ENCODE measurements around the gene SNAPC3.
"Not testable (repeated sequence)": the region's sequence is repeated elsewhere in the genome, so short reads cannot be mapped to it uniquely, and the experiment has no call there.

The SNAPC3 gene

GRCh38 chr9:15422372-15423230 is at the start of gene SNAPC3:
SNAPC3 (plus strand) TSS chr9:15422876; CDS start chr9:15422880, 4 bp downstream.
- intact Hi-C loops (cut with micrococcal nuclease), result loop anchor here (1.0 to 5.0 kb wide), 4 partner anchors 89 to 130 kb away; partner anchors contain the start of genes CCDC171 and TTC39B
- Mint-ChIP-seq H3K27ac (peak within 1 kb of the TSS; percentile 91), H3K4me3 (peak within 1 kb of the TSS; percentile 94), H3K27me3 (no peaks in the 10 kb centered on the region), H3K9me3 (no peaks in the 10 kb centered on the region), H3K4me1 (ENCODE audit: low read depth) (peaks cover 30% of the 10 kb centered on the region), H3K36me3 (ENCODE audit: low read depth) (peaks cover 32% of the 10 kb centered on the region)

GRCh38 chr9:15373881-15374280 is 48.8 kb upstream of the SNAPC3 start:
- Mint-ChIP-seq H3K36me3 (ENCODE audit: low read depth) (no peaks in the 10 kb centered on the region), H3K27me3 (no peaks in the 10 kb centered on the region), H3K4me3 (no peak overlapping the region), H3K27ac (no peak overlapping the region), H3K9me3 (peaks cover 11% of the 10 kb centered on the region), H3K4me1 (ENCODE audit: low read depth) (peaks cover 13% of the 10 kb centered on the region)
- intact Hi-C loops (cut with micrococcal nuclease), result no loop called here

GRCh38 chr9:15374310-15374709 is 48.4 kb upstream of the SNAPC3 start:
- peaks cover 11% of the 10 kb centered on the region for H3K9me3 Mint-ChIP-seq
- H3K27ac Mint-ChIP-seq, result no peak overlapping the region

DNA sequence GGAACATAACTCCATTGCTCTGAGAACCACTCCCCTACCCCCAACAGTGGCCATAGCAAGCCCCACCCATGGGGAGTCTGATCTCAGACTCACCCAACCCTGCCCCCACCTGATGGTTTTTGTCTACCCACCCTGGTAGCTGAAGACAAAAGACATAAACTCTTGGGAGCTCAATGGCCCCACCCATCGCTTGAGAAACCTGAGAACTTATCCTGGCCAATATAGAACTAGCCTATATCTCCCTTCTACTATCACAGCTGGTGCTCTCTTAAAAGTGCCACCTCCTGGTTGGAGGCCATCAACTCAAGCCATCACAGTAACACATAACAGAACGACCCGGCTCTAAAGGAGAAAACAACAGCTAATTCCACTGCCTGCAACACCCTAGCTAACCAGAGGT is 47.9 kb upstream of the SNAPC3 start:
- Mint-ChIP-seq H3K4me3 (no peak overlapping the region), H3K27ac (no peak overlapping the region), H3K4me1 (ENCODE audit: low read depth) (peaks cover 13% of the 10 kb centered on the region), H3K27me3 (no peaks in the 10 kb centered on the region), H3K9me3 (peaks cover 11% of the 10 kb centered on the region), H3K36me3 (ENCODE audit: low read depth) (no peaks in the 10 kb centered on the region)
- intact Hi-C loops (cut with micrococcal nuclease), result no loop called here

More at GRCh38 chr9:15374310-15374709, 48.4 kb upstream of the SNAPC3 start:
- intact Hi-C loops (cut with micrococcal nuclease), result no loop called here
- H3K36me3 Mint-ChIP-seq (ENCODE audit: low read depth), result no peaks in the 10 kb centered on the region
- no peaks in the 10 kb centered on the region for H3K27me3 Mint-ChIP-seq
- H3K4me1 Mint-ChIP-seq (ENCODE audit: low read depth), result peaks cover 13% of the 10 kb centered on the region
- no peak overlapping the region for H3K4me3 Mint-ChIP-seq

DNA sequence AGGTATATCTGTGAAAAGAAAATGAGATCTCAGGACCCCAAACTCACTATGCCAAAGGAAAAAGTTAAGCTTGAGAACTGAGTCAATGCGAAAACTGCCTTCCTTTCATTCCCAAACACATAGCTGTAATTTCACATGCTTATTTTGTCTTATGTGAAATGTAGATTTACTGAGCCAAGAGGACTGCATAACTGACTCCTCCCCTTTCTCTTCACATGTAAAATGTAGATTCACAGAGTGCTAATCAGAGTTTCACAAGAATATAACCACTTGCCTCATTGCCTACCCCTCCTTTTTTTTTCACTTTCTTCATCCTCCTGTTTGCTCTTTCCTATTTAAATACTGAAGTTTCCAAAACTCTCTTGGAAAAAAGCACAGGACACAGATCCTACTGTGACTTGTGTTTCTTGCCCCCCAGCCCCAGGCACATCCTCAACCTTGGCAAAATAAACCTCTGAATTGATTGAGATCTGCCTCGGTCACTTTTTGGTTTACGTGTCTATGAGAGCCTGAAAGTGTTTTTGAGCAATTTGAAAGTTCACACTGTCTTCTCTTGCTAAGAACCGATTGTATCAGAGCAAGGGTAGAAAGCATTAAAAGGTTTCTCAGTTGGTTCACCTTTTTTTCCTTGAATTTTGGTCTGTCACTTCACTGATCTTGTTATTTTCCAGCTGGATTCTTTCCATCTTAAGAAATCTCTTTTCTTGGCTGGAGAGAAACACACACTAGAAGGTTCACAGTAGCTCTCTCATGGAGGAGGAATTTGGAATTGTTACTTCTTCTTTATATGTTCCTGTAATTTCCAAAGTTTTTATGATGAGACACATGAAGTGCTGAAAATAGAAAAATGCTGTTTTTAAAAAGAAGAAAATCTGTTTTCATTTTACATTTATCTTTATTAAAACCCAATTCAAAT is 44.8 kb upstream of the SNAPC3 start:
- intact Hi-C loops (cut with micrococcal nuclease), result no loop called here
- Mint-ChIP-seq H3K4me3 (no peak overlapping the region), H3K36me3 (ENCODE audit: low read depth) (no peaks in the 10 kb centered on the region), H3K9me3 (peaks cover 11% of the 10 kb centered on the region), H3K27ac (no peak overlapping the region), H3K4me1 (ENCODE audit: low read depth) (peaks cover 6% of the 10 kb centered on the region), H3K27me3 (no peaks in the 10 kb centered on the region)

GRCh38 chr9:15379317-15379716 is 43.4 kb upstream of the SNAPC3 start:
- H3K27ac Mint-ChIP-seq; H3K36me3 Mint-ChIP-seq (ENCODE audit: low read depth); intact Hi-C loops (cut with micrococcal nuclease); H3K4me1 Mint-ChIP-seq (ENCODE audit: low read depth); H3K27me3 Mint-ChIP-seq; H3K4me3 Mint-ChIP-seq: not testable (repeated sequence)
- peaks cover 11% of the 10 kb centered on the region for H3K9me3 Mint-ChIP-seq

- H3K27me3 Mint-ChIP-seq; H3K27ac Mint-ChIP-seq; intact Hi-C loops (cut with micrococcal nuclease); H3K4me1 Mint-ChIP-seq (ENCODE audit: low read depth); H3K36me3 Mint-ChIP-seq (ENCODE audit: low read depth); H3K4me3 Mint-ChIP-seq: not testable (repeated sequence)
- peaks cover 11% of the 10 kb centered on the region for H3K9me3 Mint-ChIP-seq
Measured at GRCh38 chr9:15379888-15380287, 42.8 kb upstream of the SNAPC3 start.

- no peaks in the 10 kb centered on the region for H3K9me3 Mint-ChIP-seq
- H3K27me3 Mint-ChIP-seq, result no peaks in the 10 kb centered on the region
- intact Hi-C loops (cut with micrococcal nuclease), result no loop called here
- H3K36me3 Mint-ChIP-seq (ENCODE audit: low read depth), result no peaks in the 10 kb centered on the region
- no peak overlapping the region for H3K4me3 Mint-ChIP-seq
- no peak overlapping the region for H3K27ac Mint-ChIP-seq
- no peaks in the 10 kb centered on the region for H3K4me1 Mint-ChIP-seq (ENCODE audit: low read depth)
Measured at GRCh38 chr9:15381491-15381890, 41.2 kb upstream of the SNAPC3 start.

- Mint-ChIP-seq H3K4me1 (ENCODE audit: low read depth) (no peaks in the 10 kb centered on the region), H3K36me3 (ENCODE audit: low read depth) (no peaks in the 10 kb centered on the region), H3K27ac (no peak overlapping the region), H3K27me3 (no peaks in the 10 kb centered on the region), H3K4me3 (no peak overlapping the region), H3K9me3 (no peaks in the 10 kb centered on the region)
- intact Hi-C loops (cut with micrococcal nuclease), result no loop called here
Measured at GRCh38 chr9:15386465-15386864, 36.2 kb upstream of the SNAPC3 start.

DNA sequence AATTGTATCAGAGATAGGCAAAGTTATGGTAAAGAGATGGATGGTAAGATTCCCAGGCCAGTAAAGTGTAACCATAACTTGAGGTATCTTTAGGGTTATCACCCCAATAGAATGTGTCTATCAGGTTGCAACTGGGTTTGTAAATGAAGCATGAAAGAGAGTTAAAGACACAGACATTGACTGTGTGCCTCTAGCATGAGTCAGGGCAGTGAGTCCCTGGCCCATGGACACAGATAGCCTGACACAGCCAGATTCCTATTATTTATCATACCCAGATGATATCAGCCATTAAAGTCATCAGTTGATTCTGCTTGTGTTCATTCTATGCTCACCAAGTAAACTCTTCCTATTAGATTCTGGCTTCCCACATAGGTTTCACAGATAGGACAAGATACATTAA is 33.5 kb upstream of the SNAPC3 start:
- no peaks in the 10 kb centered on the region for H3K4me1 Mint-ChIP-seq (ENCODE audit: low read depth)
- no peaks in the 10 kb centered on the region for H3K36me3 Mint-ChIP-seq (ENCODE audit: low read depth)
- intact Hi-C loops (cut with micrococcal nuclease), result no loop called here
- H3K27me3 Mint-ChIP-seq, result no peaks in the 10 kb centered on the region
- H3K9me3 Mint-ChIP-seq, result no peaks in the 10 kb centered on the region
- no peak overlapping the region for H3K27ac Mint-ChIP-seq
- H3K4me3 Mint-ChIP-seq, result no peak overlapping the region

GRCh38 chr9:15389631-15390030 is 33.0 kb upstream of the SNAPC3 start:
- no peaks in the 10 kb centered on the region for H3K4me1 Mint-ChIP-seq (ENCODE audit: low read depth)
- H3K27ac Mint-ChIP-seq, result no peak overlapping the region
- H3K36me3 Mint-ChIP-seq (ENCODE audit: low read depth), result no peaks in the 10 kb centered on the region
- no peaks in the 10 kb centered on the region for H3K9me3 Mint-ChIP-seq
- H3K27me3 Mint-ChIP-seq, result no peaks in the 10 kb centered on the region
- H3K4me3 Mint-ChIP-seq, result no peak overlapping the region
- intact Hi-C loops (cut with micrococcal nuclease), result no loop called here

DNA sequence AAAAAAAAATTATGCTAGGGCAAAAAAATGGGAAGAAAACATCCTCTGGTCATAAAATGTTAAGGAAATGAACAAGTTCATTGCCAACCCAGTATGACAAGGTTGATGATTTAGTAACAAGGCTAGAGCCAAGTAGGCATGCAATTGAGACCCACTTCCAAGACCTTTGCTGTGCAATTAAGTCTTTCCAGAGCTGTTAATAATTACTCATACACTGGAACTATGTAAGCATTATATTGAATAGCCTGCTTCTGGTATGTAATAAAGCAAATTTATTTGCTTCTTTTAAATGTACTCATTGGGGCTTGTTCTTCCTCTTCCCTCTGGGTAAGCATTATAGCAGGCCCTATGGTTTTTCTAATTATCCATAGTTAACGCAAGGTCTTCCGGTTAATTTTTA is 32.5 kb upstream of the SNAPC3 start:
- no peaks in the 10 kb centered on the region for H3K4me1 Mint-ChIP-seq (ENCODE audit: low read depth)
- H3K4me3 Mint-ChIP-seq, result no peak overlapping the region
- intact Hi-C loops (cut with micrococcal nuclease), result no loop called here
- no peaks in the 10 kb centered on the region for H3K36me3 Mint-ChIP-seq (ENCODE audit: low read depth)
- no peak overlapping the region for H3K27ac Mint-ChIP-seq
- no peaks in the 10 kb centered on the region for H3K27me3 Mint-ChIP-seq
- no peaks in the 10 kb centered on the region for H3K9me3 Mint-ChIP-seq

DNA sequence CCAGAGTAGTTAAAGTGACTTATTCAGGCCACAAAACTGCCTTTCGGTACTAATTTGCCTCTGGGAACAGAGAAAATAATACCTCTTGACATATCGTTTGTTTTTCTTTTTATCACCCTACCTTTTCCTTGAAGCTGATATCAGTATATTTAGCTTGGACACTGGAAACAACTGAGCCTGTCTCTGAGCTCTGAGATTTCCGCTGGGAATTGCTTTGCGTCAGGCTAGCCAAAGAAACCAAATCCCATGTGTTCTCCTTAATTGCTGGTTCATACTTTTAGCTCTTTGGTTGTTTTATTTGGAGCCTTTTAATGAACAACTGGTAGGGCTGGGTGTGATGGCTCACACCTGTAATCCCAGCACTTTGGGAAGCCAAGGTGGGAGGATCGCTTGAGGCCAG is 30.3 kb upstream of the SNAPC3 start:
- Mint-ChIP-seq H3K36me3 (ENCODE audit: low read depth) (no peaks in the 10 kb centered on the region), H3K4me1 (ENCODE audit: low read depth) (no peaks in the 10 kb centered on the region), H3K4me3 (no peak overlapping the region), H3K27ac (no peak overlapping the region), H3K9me3 (no peaks in the 10 kb centered on the region), H3K27me3 (no peaks in the 10 kb centered on the region)
- intact Hi-C loops (cut with micrococcal nuclease), result no loop called here

DNA sequence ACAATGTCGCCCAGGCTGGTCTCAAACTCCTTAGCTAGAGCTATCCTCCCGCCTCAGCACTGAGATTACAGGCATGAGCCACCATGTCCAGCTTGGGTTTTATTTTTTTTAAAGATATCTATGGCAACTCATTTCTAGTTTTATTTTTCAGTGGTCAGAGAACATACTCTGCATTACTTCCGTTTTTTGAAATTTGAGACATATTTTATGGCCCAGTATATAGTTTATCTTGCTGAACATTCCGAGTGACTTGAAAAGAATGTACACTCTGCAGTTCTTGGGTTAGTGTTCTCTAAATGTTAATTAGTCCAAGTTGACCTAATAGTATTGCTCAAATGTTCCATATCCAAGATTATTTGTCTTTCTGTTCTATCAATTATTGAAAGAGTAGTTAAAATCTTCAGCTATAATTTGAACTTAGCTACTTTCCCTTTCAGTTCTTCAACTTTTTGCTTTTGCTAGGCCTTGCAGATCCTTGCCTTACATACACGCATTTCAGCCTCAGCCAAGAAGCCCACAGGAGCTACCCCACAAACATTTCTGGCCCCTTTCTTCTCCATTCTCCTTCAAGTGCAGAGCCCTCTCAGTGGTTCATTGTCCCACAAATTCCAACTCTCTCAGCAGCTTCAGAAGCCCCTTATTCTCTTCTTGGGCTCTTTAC is 22.3 kb upstream of the SNAPC3 start:
- no peaks in the 10 kb centered on the region for H3K9me3 Mint-ChIP-seq
- H3K27ac Mint-ChIP-seq, result peak overlapping the region; percentile 9
- no peaks in the 10 kb centered on the region for H3K27me3 Mint-ChIP-seq
- intact Hi-C loops (cut with micrococcal nuclease), result no loop called here
- no peaks in the 10 kb centered on the region for H3K36me3 Mint-ChIP-seq (ENCODE audit: low read depth)
- peaks cover 5% of the 10 kb centered on the region for H3K4me1 Mint-ChIP-seq (ENCODE audit: low read depth)
- no peak overlapping the region for H3K4me3 Mint-ChIP-seq
